Femur (tissue), 1 donor: Measurements from ENCODE around the gene ANKRD53.

ENCODE experiments used
- DNase-seq: peaks from one replicate; pipeline ENCODE4 v3.0.0-alpha.2; 2017

ANKRD53 gene

GRCh38 chr2:70965506-70965905 lies 12.9 kb upstream of the ANKRD53 start:
- DNase-seq: no peak

GRCh38 chr2:70966681-70967080 lies 11.7 kb upstream of the ANKRD53 start:
- no peak for DNase-seq

DNA sequence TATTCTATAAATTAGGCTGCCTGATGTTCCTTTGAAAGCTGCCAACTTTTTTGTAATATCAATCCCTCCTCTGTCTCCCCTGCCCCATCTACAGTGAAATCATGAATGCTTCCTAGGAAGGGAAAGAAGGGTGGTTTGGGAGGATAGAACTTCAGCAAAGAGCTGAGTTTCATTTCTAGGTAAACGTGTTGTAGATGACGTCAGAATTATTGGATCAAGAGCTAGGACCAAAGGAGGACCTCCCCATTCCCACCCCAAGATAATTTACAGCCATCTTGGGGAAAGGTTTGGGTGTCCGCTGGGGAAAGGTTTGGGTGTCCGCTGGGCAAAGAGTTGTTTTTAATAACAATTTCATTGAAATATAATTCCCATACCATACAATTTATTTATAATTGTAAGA lies 11.2 kb upstream of the ANKRD53 start:
- DNase-seq: no peak

DNA sequence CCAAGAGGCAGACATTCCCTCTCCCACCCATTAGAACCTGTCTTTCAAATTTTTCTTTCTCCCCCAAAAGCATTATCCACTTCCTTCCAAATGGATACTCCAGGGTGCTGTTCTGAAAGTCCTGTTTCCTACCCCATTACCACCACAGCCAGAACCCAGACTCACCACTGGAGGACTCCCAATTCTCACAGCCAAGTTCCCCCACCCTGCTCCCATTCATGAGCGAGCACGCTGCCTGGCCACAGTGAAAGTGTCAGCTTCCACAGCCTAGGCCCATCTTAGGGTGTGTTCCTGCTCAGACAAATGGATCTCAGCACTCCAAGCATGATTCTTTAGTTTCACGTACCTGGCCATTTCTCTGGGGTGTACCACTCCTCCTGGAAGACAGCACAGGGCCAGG lies 3.8 kb upstream of the ANKRD53 start:
- no peak for DNase-seq

DNA sequence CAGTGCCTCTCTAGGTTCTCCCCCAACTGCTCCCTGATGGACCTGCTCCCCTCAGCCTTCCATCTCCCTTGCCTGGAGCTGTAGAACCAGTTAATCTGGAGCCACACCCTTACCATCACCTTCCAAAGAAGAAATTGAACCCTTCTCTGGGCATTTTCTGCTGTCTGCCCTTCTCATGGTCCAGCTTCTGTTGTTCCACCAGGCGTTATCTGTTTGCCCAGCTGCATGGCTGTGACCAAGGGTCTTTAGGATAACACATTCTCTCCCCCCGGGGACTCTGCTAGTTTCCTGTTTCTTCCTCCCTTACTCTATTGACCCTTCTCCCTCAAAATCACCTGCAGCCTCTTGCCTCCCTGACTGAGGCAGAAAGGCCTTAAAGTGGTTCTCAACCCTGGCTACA lies 3.2 kb upstream of the ANKRD53 start:
- DNase-seq: no peak

GRCh38 chr2:70977605-70978205 lies 725 bp upstream of the ANKRD53 start:
- no peak for DNase-seq

DNA sequence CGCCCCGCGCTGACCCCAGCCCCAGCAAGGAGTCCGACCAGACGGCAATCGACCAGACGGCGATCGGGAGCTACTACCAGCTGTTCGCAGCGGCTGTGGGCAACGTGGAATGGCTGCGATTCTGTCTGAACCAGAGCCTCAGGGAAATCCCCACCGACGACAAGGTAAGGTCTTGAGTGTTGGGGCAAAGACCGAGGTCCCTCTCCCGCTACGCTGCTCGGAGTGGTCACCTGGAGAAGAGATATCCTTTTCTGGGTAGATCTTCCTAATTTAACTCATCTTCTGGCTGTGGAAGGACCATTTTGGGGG lies 704 bp downstream of the ANKRD53 start:
- DNase-seq: no peak

DNA sequence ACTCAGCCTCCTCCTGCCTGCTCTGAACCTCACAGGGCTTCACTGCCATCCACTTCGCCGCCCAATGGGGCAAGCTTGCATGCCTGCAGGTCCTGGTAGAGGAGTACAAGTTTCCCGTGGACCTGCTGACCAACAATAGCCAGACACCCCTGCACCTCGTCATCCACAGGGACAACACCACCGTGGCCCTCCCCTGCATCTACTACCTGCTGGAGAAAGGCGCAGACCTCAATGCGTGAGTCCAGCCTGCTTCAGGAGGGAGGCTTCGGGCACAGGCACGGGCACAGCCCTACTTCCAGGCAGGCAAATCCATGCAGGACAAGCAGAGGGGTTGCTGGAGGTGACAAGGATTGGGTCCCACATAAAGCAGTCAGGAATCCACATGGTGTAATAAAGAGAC lies 1.2 kb downstream of the ANKRD53 start:
- DNase-seq: no peak

DNA sequence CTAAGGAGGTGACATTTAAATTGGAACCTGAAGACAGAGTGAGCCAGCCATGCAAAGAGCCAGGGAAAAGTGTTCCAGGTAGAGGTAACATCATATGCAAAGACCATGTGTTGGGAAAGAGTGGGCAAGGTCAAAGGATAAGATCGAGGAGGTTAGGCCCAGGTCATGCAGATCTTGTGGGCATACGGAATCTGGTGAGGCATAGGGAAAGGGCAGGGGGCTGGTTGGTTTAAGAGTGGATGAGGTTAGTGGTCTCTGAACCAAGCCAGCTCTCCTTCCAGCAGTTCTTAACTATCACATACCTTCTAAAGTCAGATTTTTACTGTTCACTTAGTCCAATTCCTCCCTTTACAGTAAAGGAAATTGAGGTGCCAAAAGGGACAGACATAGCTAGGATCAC lies 3.0 kb downstream of the ANKRD53 start:
- DNase-seq: no peak

- no peak for DNase-seq
Measured at GRCh38 chr2:70981866-70982810, 3.7 kb downstream of the ANKRD53 start.

DNA sequence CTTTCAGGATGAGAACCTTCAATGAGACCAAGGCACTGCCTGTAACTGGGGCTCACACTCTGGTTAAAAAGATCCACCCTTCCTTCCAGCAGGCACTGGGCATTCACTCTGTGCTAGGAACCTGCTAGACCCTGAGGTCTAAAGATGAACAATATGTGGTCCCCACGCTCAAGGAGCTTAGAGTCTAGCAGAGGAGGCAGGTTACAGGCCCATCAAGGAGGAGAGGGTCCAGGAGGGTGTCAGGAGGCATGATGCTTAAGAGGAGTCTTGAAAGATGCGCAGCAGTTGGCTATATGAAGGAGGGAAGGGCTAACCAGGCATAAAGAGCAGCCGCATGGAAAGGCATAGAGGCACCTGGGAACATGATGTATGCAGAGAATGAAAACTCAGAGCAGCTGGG lies 4.5 kb downstream of the ANKRD53 start:
- no peak for DNase-seq

DNA sequence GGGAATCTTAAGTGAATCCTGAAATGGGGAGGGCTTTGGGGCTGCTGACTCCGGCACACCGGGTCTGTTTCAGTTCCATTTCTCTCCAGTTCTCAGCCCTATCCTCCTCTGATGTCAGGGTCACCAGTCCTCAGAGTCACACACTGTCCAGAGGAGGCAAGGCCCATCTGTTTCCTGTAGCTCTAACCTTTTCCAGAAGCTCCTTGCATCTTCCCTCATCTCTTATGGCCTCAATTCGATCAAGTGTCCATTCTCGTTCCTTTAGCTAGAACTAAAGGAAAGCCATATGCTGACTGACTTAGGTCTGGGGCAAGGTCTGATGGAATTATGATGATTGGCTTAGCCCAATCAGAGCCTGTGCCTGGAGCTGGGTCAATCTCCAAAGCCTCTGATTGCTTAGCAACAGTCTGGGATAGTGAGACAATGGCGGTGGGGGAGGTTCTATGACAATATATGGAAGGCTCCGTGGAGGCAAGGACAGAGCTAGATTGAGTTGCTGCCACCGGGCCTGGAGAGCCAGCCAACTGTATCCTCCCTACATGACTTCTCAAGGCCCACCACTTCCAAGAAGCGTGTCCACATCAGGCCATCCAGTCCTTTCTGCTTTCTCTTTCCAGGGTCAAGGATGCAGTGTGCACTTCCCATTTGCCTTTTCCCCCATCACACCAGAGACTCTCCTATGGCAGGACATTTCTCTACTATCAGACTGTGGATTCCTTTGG lies 5.2 kb downstream of the ANKRD53 start:
- DNase-seq: no peak

- DNase-seq: no peak
Measured at GRCh38 chr2:70984228-70984575, 5.8 kb downstream of the ANKRD53 start.

GRCh38 chr2:70984576-70985282 lies 6.3 kb downstream of the ANKRD53 start:
- peak; percentile 52 for DNase-seq

DNA sequence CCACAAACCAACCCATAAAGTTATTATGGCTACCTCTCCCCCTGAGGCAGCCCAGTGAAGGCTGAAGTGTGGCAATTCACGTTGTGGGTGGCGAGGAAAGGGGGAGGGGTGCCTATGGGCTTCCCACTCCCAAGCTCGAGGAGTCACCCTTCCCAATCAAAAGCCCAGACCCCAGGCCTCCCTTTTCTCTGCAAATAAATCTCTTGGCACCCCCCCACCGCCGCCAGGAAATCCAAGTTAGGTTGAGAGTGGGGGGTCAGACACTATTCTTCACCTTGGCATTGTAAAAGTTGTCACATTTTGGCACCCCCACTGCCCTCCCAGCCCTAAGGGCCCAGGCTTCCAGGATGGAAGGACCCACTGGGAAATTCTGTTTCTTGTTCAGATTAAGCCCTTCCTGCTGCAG lies 6.9 kb downstream of the ANKRD53 start:
- DNase-seq: no peak

GRCh38 chr2:70985956-70986355 lies 7.5 kb downstream of the ANKRD53 start:
- no peak for DNase-seq

DNA sequence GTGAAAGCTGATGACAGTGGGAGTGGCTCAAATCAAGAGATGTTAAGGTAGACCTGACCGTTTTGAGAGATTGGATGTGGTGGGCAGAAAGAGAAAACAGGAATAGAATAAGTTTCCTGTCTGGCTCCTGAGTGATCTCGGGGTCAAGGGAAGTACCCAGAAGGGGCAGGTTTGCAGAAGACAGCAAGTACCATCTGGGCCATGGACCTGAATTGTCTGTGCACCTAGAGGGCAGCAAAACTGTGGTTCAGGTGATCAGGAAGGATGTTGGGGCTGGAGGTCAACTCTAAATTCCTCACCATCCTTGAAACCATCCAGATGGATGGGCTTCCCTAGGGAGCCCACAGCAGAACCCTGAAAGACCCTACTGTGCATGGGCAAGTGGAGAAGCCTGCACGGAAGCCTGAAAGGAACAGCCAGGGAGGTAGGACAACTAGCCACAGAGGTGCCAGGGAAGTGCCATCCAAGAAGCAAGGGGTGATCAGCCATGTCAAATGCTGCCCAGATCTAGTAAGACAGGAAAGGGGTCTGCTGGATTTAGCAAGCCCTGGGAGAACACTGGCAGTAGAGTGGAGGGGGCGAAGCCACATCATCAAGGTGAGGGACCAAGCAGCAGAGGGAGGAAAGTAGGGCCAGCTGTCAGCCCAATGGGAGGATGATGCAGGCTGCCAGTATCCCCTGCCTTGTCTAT lies 8.2 kb downstream of the ANKRD53 start:
- no peak for DNase-seq

DNA sequence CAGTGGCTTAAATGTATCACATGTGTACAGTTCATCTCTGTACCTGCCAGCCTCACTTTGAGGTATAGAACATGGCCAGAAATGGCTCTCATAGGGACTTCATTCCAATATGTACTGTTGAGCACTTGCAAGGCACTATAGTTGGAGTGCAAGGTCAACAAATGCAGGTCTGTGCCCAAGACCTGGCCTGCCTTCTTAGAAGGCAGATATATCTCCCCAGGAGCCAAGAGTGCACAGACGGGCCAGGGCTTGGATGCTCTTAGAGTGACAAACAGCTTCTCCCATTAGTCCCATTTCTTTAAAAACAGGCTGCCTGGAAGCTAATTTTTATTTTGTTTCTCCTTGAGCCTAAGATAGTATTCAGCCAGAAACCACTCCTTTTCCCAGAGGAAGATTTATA lies 9.0 kb downstream of the ANKRD53 start:
- DNase-seq: no peak

DNA sequence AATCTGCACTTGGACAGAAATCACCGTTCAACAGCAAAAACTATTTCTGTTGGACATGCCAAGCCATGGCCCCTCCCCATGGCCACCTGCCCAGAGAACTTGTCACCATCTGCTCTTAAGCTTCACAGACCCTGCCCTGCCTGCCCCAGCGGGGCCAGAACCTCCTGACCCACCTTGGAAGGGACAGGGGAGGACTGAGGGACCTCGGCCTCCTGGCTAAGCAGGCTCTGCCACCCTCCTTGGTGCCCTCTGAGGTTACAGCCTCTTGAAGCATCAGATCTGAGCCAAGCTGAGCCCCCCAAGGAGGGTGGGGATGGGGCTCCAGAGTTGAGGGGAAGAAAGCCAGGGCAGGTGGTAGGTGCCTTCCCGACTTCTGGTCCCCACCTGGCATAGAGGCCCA lies 9.7 kb downstream of the ANKRD53 start:
- DNase-seq: no peak

DNA sequence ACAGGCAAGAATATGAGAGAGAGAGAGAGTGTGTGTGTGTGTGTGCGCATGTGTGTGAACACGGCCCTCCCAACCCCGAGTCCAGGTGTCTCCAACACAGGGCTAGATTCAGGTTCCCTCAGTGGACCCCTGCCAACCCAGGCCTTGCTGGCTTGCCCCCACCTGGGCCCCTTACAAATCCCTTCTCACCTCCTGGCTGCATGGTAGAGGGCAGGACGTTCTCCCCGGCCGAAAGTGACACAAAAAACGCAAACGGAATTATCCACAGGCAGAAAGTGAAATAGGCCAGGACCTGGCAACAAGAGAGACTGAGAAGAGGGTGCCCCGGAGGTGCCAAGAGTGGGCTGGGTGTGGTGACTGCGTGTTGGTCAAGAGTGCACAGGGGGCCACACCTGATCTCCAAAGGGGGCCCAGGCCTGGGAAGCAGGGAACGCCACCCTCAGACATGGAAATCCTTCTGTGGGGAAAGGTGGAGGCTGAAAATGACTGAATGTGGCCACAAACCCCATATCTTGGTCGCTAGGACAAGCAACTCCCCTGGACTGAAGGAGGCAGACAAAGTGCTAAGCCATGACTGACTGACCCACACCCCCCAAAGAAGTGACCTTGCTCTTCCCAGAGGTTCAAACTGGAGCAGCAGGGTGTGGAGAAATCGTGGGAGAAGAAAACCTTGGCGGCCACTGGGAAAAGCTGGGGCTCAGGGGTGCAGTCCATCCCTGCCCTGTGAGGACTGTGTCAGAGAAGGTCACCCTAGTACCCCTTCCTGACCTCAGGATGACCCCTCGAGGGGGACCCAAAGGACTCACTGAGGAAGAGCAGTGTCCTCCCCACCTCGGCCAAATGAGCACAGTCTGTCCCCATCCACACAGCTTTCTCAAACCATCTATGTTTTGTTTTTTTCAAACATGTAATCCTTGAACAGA lies 10.6 kb downstream of the ANKRD53 start:
- DNase-seq: no peak

DNA sequence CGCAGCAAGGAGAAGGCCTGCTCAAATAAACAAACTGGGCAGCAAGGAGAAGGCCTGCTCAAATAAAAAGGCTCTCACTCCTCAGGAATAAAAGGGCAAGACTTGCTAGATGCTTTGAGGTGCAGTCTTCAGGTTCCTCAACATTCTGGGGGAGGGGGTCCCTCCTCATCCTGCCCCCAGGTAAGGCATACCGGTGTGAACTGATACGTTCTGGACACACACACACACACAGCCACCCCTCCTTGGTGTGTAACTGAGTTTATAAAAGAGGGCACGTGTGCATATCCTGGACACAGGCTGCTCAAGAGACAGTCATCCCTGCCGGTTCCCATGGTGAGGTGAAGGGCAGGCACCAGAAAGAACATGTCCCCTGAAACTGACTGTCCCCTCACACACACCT lies 11.8 kb downstream of the ANKRD53 start:
- DNase-seq: no peak

DNA sequence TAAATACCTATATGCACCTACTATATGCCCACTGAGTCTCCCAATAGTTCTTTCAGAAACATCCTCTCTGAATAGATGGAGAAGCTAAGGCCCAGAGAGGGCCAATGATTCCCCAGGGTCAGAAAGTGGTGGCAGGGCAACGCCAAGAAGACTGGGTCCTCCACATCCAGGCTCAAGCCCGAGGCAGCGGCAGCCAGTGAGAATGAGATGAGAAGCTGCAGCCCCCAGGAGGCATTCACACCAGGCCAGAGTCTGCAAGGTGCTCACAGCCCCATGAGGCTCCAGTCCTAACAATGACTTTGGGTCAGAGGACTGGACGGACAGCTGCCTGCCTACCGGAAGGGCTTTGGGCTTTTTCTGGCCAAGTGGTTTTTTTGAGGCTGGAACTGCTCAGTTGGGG lies 12.7 kb downstream of the ANKRD53 start:
- no peak for DNase-seq
